ENCODE measurements around the gene TET3. TPM values are rescaled to one million over a fixed set of nuclear protein-coding genes. Genes with fewer than 3 reads are reported as not detected.

The TET3 gene
- total RNA-seq, 1 donor from 2014 or later, result 34.6 TPM

- Mint-ChIP-seq H3K27ac (peak overlapping the region; percentile 54), H3K36me3 (peaks cover 11% of the 10 kb centered on the region), H3K4me1 (ENCODE audit: unreplicated experiment) (peaks cover 49% of the 10 kb centered on the region), H3K4me3 (no peak overlapping the region), H3K27me3 (no peaks in the 10 kb centered on the region), H3K9me3 (no peaks in the 10 kb centered on the region)
- TF ChIP-seq, protein P1, sequence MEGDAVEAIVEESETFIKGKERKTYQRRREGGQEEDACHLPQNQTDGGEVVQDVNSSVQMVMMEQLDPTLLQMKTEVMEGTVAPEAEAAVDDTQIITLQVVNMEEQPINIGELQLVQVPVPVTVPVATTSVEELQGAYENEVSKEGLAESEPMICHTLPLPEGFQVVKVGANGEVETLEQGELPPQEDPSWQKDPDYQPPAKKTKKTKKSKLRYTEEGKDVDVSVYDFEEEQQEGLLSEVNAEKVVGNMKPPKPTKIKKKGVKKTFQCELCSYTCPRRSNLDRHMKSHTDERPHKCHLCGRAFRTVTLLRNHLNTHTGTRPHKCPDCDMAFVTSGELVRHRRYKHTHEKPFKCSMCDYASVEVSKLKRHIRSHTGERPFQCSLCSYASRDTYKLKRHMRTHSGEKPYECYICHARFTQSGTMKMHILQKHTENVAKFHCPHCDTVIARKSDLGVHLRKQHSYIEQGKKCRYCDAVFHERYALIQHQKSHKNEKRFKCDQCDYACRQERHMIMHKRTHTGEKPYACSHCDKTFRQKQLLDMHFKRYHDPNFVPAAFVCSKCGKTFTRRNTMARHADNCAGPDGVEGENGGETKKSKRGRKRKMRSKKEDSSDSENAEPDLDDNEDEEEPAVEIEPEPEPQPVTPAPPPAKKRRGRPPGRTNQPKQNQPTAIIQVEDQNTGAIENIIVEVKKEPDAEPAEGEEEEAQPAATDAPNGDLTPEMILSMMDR (conservative IDR thresholded peaks at IDR 0.05), result no peak
- no peak for DNase-seq (ENCODE audit: extremely low spot score, unreplicated experiment)
These were observed 45.1 kb downstream of the TET3 start for GRCh38 chr2:74029714-74030397.

- Mint-ChIP-seq H3K9me3 (no peaks in the 10 kb centered on the region), H3K36me3 (peaks cover 11% of the 10 kb centered on the region), H3K27ac (no peak overlapping the region), H3K4me3 (no peak overlapping the region), H3K27me3 (no peaks in the 10 kb centered on the region), H3K4me1 (ENCODE audit: unreplicated experiment) (peaks cover 49% of the 10 kb centered on the region)
- no peak for DNase-seq (ENCODE audit: extremely low spot score, unreplicated experiment)
- TF ChIP-seq, protein P1 (conservative IDR thresholded peaks at IDR 0.05), result no peak
These were observed 46.5 kb downstream of the TET3 start for GRCh38 chr2:74031221-74031620.

GRCh38 chr2:74031959-74032287, 47.2 kb downstream of the TET3 start:
- Mint-ChIP-seq H3K27me3 (no peaks in the 10 kb centered on the region), H3K4me1 (ENCODE audit: unreplicated experiment) (peaks cover 49% of the 10 kb centered on the region), H3K4me3 (peak overlapping the region; percentile 6), H3K36me3 (peaks cover 8% of the 10 kb centered on the region), H3K27ac (peak overlapping the region; percentile 70), H3K9me3 (no peaks in the 10 kb centered on the region)
- no peak for DNase-seq (ENCODE audit: extremely low spot score, unreplicated experiment)
- TF ChIP-seq, protein P1 (conservative IDR thresholded peaks at IDR 0.05), result no peak

DNA sequence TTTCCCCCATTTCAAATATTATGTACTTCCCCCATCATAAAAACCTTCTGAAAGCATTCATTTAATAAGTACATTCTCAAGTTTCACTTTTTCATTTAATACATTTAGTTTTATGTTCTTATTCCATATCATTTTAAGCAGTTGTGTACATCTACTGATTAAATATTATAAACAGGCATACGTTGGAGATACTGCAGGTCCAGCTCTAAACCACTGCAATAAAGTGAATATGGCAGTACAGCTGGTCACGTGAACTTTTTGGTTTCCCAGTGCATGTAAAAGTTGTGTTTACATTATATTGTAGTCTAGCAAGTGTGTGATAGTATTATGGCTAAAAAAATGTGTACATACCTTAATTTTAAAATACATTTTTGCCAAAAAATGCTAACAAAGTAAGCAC, 48.7 kb downstream of the TET3 start:
- Mint-ChIP-seq H3K36me3 (peaks cover 4% of the 10 kb centered on the region), H3K27me3 (no peaks in the 10 kb centered on the region), H3K4me3 (no peak overlapping the region), H3K9me3 (no peaks in the 10 kb centered on the region), H3K4me1 (ENCODE audit: unreplicated experiment) (peaks cover 55% of the 10 kb centered on the region), H3K27ac (no peak overlapping the region)
- DNase-seq (ENCODE audit: extremely low spot score, unreplicated experiment), result no peak
- TF ChIP-seq, protein P1 (conservative IDR thresholded peaks at IDR 0.05), result no peak

Other genes with a start within 250 kb of the TET3 start
- 28.8 and 33.6 TPM in 2 replicates for gene TPRKB, start 247.6 kb upstream of the TET3 start, total RNA-seq (ENCODE audit: low replicate concordance)
- 26.1 and 30.9 TPM in 2 replicates for gene DUSP11, start 204.8 kb upstream of the TET3 start, total RNA-seq (ENCODE audit: low replicate concordance)
- not detected in 2 replicates for gene C2orf78, start 200.7 kb upstream of the TET3 start, total RNA-seq (ENCODE audit: low replicate concordance)
- gene STAMBP, start 155.9 kb upstream of the TET3 start, total RNA-seq (ENCODE audit: low replicate concordance), result 39.0 and 41.0 TPM in 2 replicates
- gene ACTG2, start 91.9 kb upstream of the TET3 start, total RNA-seq (ENCODE audit: low replicate concordance), result 4.2 and 13.7 TPM in 2 replicates
- 59.3 and 73.4 TPM in 2 replicates for gene DGUOK, start 58.0 kb upstream of the TET3 start, total RNA-seq (ENCODE audit: low replicate concordance)
- 35.6 and 54.3 TPM in 2 replicates for gene BOLA3, start 163.0 kb downstream of the TET3 start, total RNA-seq (ENCODE audit: low replicate concordance)
- 95.4 and 108 TPM in 2 replicates for gene MOB1A, start 194.0 kb downstream of the TET3 start, total RNA-seq (ENCODE audit: low replicate concordance)
- gene MTHFD2, start 213.7 kb downstream of the TET3 start, total RNA-seq (ENCODE audit: low replicate concordance), result 73.5 and 85.9 TPM in 2 replicates

Data from type B pancreatic cell (in vitro differentiated cells).